T-helper 1 cell treated with Interleukin-12 subunit alpha and Interleukin-12 subunit beta and Interleukin-4 antibody, amounts not matched to agents 30 ng/mL and 1 ng/mL, for 36 hours (primary cell): Measurements from ENCODE around the gene GAS2L1. TPM values are rescaled to one million over a fixed set of nuclear protein-coding genes. Genes with fewer than 3 reads are reported as not detected.

Source experiments
- intact Hi-C: fragments of 100-400 bp; cut with micrococcal nuclease; formaldehyde crosslinking; loops from one replicate; pipeline ENCODE4 v1.15.1; 2024
- total RNA-seq: library from RNA; stranded (reverse); gene quantifications from 2 replicates; pipeline ENCODE4 v1.2.3, GENCODE V29; 2022

GAS2L1 gene
- total RNA-seq, 1 donor from 2014 or later = 2.7 TPM

GRCh38 chr22:29272624-29273023, 33.8 kb upstream of the GAS2L1 start:
- intact Hi-C loops = no loop called here

GRCh38 chr22:29275167-29275566, 31.3 kb upstream of the GAS2L1 start:
- intact Hi-C loops = no loop called here

GRCh38 chr22:29275819-29276565, 30.5 kb upstream of the GAS2L1 start:
- intact Hi-C loops = no loop called here

GRCh38 chr22:29277927-29278326, 28.5 kb upstream of the GAS2L1 start:
- intact Hi-C loops = no loop called here

GRCh38 chr22:29284196-29284595, 22.3 kb upstream of the GAS2L1 start:
- intact Hi-C loops = no loop called here

GRCh38 chr22:29288837-29289236, 17.6 kb upstream of the GAS2L1 start:
- intact Hi-C loops = no loop called here

GRCh38 chr22:29290061-29290460, 16.4 kb upstream of the GAS2L1 start:
- intact Hi-C loops = no loop called here

GRCh38 chr22:29291215-29291614, 15.2 kb upstream of the GAS2L1 start:
- intact Hi-C loops = no loop called here

- intact Hi-C loops = no loop called here
Observed at GRCh38 chr22:29292379-29292778, 14.1 kb upstream of the GAS2L1 start.

GRCh38 chr22:29298641-29299040, 7.8 kb upstream of the GAS2L1 start:
- intact Hi-C loops = no loop called here

GRCh38 chr22:29299136-29299900, 7.1 kb upstream of the GAS2L1 start:
- intact Hi-C loops = no loop called here

GRCh38 chr22:29300467-29300806, 6.0 kb upstream of the GAS2L1 start:
- intact Hi-C loops = no loop called here

- intact Hi-C loops = no loop called here
Observed at GRCh38 chr22:29300807-29301601, 5.4 kb upstream of the GAS2L1 start.

GRCh38 chr22:29301716-29302401, 4.6 kb upstream of the GAS2L1 start:
- intact Hi-C loops = no loop called here

- intact Hi-C loops = no loop called here
Observed at GRCh38 chr22:29302402-29302680, 4.1 kb upstream of the GAS2L1 start.

GRCh38 chr22:29302681-29303465, 3.6 kb upstream of the GAS2L1 start:
- intact Hi-C loops = no loop called here

GRCh38 chr22:29305836-29306174, 645 bp upstream of the GAS2L1 start:
- intact Hi-C loops = loop anchor here (2.0 to 5.0 kb wide), 2 partner anchors 37 to 81 kb away; partner anchors contain the start of genes AP1B1 and EWSR1

- intact Hi-C loops = loop anchor here (2.0 to 5.0 kb wide), 2 partner anchors 38 to 80 kb away; partner anchors contain the start of genes AP1B1 and EWSR1
Observed at GRCh38 chr22:29306835-29307595, 565 bp downstream of the GAS2L1 start.

GRCh38 chr22:29307596-29308147, 1.2 kb downstream of the GAS2L1 start:
- intact Hi-C loops = loop anchor here (2.0 to 5.0 kb wide), 2 partner anchors 39 to 80 kb away; partner anchors contain the start of genes AP1B1 and EWSR1
